Upper lobe of right lung (tissue), 1 donor: ENCODE data around the gene WDR73. TPM values are rescaled to one million over a fixed set of nuclear protein-coding genes. Genes with fewer than 3 reads are reported as not detected.

Source experiments
- ATAC-seq: fragments of 200-7000 bp; cut with Tn5 transposase; one replicate; pipeline ENCODE4 v1.9.1; 2020; ENCODE audit warnings: mild to moderate bottlenecking, moderate library complexity
- DNase-seq: peaks from one replicate; pipeline ENCODE4 v3.0.0-alpha.2; 2020
- H3K27ac ChIP-seq: fragments of 200-600 bp; one replicate; pipeline ENCODE4 v1.8.0; 2022
- H3K27me3 ChIP-seq: fragments of 200-600 bp; one replicate; pipeline ENCODE4 v1.8.0; 2022; ENCODE audit warnings: mild to moderate bottlenecking
- H3K36me3 ChIP-seq: fragments of 200-600 bp; one replicate; pipeline ENCODE4 v1.8.0; 2022
- H3K4me1 ChIP-seq: fragments of 200-600 bp; one replicate; pipeline ENCODE4 v1.8.0; 2022
- H3K4me3 ChIP-seq: fragments of 200-600 bp; one replicate; pipeline ENCODE4 v1.8.0; 2022; ENCODE audit warnings: mild to moderate bottlenecking
- H3K9me3 ChIP-seq: fragments of 200-600 bp; one replicate; pipeline ENCODE4 v1.8.0; 2022
- CTCF ChIP-seq: fragments of 200-600 bp; IDR thresholded peaks from one replicate; pipeline ENCODE4 v1.8.0; 2022; ENCODE audit warnings: antibody characterized with exemption
- intact Hi-C: fragments of 100-400 bp; cut with DNase I; formaldehyde crosslinking; loops from one replicate; pipeline ENCODE4 v1.11.0; 2022
- total RNA-seq: library from RNA; stranded (reverse); fragmentation: NEBNext Ultra II Directional; extraction: Animal tissue kit (Norgen Biotek cat#: 25700); gene quantifications from one replicate; pipeline ENCODE4 v1.2.1, GENCODE V29; 2021
- donor health status: DM: no; HTN: yes; CAD: no; lungs with severe emphysema.

Gene WDR73
- total RNA-seq, 1 donor from 2014 or later = 29.4 TPM

- Histone ChIP-seq H3K27ac (no peak overlapping the region), H3K4me1 (peaks cover 9% of the 10 kb centered on the region), H3K9me3 (no peaks in the 10 kb centered on the region), H3K36me3 (peaks cover 5% of the 10 kb centered on the region), H3K27me3 (no peaks in the 10 kb centered on the region), H3K4me3 (no peak overlapping the region)
- ATAC-seq (no peak), DNase-seq (no peak)
- TF ChIP-seq CTCF = no peak
- intact Hi-C loops = no loop called here
Measured at GRCh38 chr15:84603630-84604379, 50.3 kb downstream of the WDR73 start.

GRCh38 chr15:84601555-84601838, 52.6 kb downstream of the WDR73 start:
- ATAC-seq (no peak), DNase-seq (no peak)
- Histone ChIP-seq H3K4me3 (peak overlapping the region; percentile 93), H3K9me3 (no peaks in the 10 kb centered on the region), H3K27ac (no peak overlapping the region), H3K4me1 (peaks cover 13% of the 10 kb centered on the region), H3K36me3 (peaks cover under 1% of the 10 kb centered on the region), H3K27me3 (no peaks in the 10 kb centered on the region)
- intact Hi-C loops = no loop called here
- no peak for TF ChIP-seq CTCF

GRCh38 chr15:84600687-84601554, 53.2 kb downstream of the WDR73 start, which contains the start of gene ZSCAN2:
ZSCAN2 (plus strand) TSS chr15:84601009; CDS start chr15:84603928, 2,919 bp downstream.
- no peaks in the 10 kb centered on the region for H3K27me3 ChIP-seq
- TF ChIP-seq CTCF = no peak
- DNase-seq = peak; percentile 97
- peaks cover 13% of the 10 kb centered on the region for H3K4me1 ChIP-seq
- peak within 1 kb of the TSS; percentile 72 for H3K27ac ChIP-seq
- no peaks in the 10 kb centered on the region for H3K9me3 ChIP-seq
- H3K4me3 ChIP-seq = peak within 1 kb of the TSS; percentile 93
- ATAC-seq = peak; percentile 97
- H3K36me3 ChIP-seq = no peaks in the 10 kb centered on the region
- intact Hi-C loops = no loop called here

- intact Hi-C loops = no loop called here
- Histone ChIP-seq H3K27ac (peak overlapping the region; percentile 72), H3K36me3 (no peaks in the 10 kb centered on the region), H3K4me3 (peak overlapping the region; percentile 93), H3K9me3 (no peaks in the 10 kb centered on the region), H3K4me1 (peaks cover 13% of the 10 kb centered on the region), H3K27me3 (no peaks in the 10 kb centered on the region)
- peak; percentile 93 for DNase-seq
- TF ChIP-seq CTCF = no peak
- peak; percentile 87 for ATAC-seq
Measured at GRCh38 chr15:84600331-84600686, 53.8 kb downstream of the WDR73 start.

GRCh38 chr15:84599906-84600305, 54.2 kb downstream of the WDR73 start:
- H3K36me3 ChIP-seq = no peaks in the 10 kb centered on the region
- H3K9me3 ChIP-seq = no peaks in the 10 kb centered on the region
- DNase-seq (no peak), ATAC-seq (no peak)
- H3K4me1 ChIP-seq = peaks cover 17% of the 10 kb centered on the region
- H3K4me3 ChIP-seq = peak overlapping the region; percentile 93
- H3K27ac ChIP-seq = peak overlapping the region; percentile 7
- intact Hi-C loops = no loop called here
- TF ChIP-seq CTCF = no peak
- no peaks in the 10 kb centered on the region for H3K27me3 ChIP-seq
